Gastrocnemius medialis (tissue), 4 donors: Measurements from ENCODE around the gene AHNAK2. TPM values are rescaled to one million over a fixed set of nuclear protein-coding genes. Genes with fewer than 3 reads are reported as not detected.

Experiments used
- ATAC-seq, 2 donors: fragments of 150-250 bp; one replicate each; pipeline ENCODE4 v1.9.1; 2016
- DNase-seq, 2 donors: peaks; one replicate each; pipeline ENCODE4 v3.0.0-alpha.2; 2019
- H3K27ac ChIP-seq, 4 donors: fragments of 200-600 bp; sonication (generic); 1 replicate in 1 of 4; 2 replicates in 3 of 4; pipeline ENCODE4 v1.5.1; 2016 to 2018; ENCODE audit warnings: mild to moderate bottlenecking in 2 of 4, moderate library complexity in 1 of 4
- H3K27me3 ChIP-seq, 3 donors: fragments of 200-600 bp; sonication (generic) in 2 of 3; 1 replicate in 1 of 3; 2 replicates in 2 of 3; pipeline versions ENCODE4 v1.5.1 to v1.6.0; 2016 to 2019; ENCODE audit warnings: mild to moderate bottlenecking in 1 of 3, moderate library complexity in 1 of 3
- H3K36me3 ChIP-seq, 2 donors: fragments of 200-600 bp; sonication (generic) in 1 of 2; one replicate each; pipeline ENCODE4 v1.5.1; 2017 to 2018
- H3K4me1 ChIP-seq, 2 donors: fragments of 200-600 bp; sonication (generic) in 1 of 2; one replicate each; pipeline ENCODE4 v1.5.1; 2016 to 2017; ENCODE audit warnings: mild to moderate bottlenecking in 2 of 2
- H3K4me3 ChIP-seq, 4 donors: fragments of 200-600 bp; sonication (generic) in 3 of 4; 1 replicate in 1 of 4; 2 replicates in 3 of 4; pipeline ENCODE4 v1.5.1; 2016 to 2019; ENCODE audit warnings: mild to moderate bottlenecking in 2 of 4
- H3K9me3 ChIP-seq, 3 donors: fragments of 200-600 bp; sonication (generic) in 2 of 3; 1 replicate in 1 of 3; 2 replicates in 2 of 3; pipeline ENCODE4 v1.5.1; 2016 to 2019
- CTCF ChIP-seq, 5 experiments: fragments of 450-650 bp in 3 of 5; fragments of 200-600 bp in 2 of 5; sonication (generic) in 2 of 5; IDR thresholded peaks in 4 of 5; conservative IDR thresholded peaks in 1 of 5; 1 replicate in 4 of 5; 2 replicates in 1 of 5; pipeline ENCODE4 v1.5.1; 2016 to 2019; ENCODE audit warnings: antibody characterized with exemption in 5 of 5, mild to moderate bottlenecking in 3 of 5, moderate library complexity in 3 of 5
- POLR2A ChIP-seq, 2 donors: fragments of 450-650 bp; IDR thresholded peaks; one replicate each; pipeline ENCODE4 v1.6.1; 2017; ENCODE audit warnings: antibody characterized with exemption in 2 of 2, mild to moderate bottlenecking in 2 of 2, moderate library complexity in 2 of 2
- in situ Hi-C, 4 donors: fragments of 200-750 bp; cut with MboI; loops; one replicate each; pipeline versions ENCODE4 v1.15.0 to v1.8.0; 2017; ENCODE audit warnings: low sequenced_read_pairs in 4 of 4
- intact Hi-C: fragments of 100-400 bp; cut with DNase I; formaldehyde crosslinking; loops from one replicate; pipeline ENCODE4 v1.15.1; 2023; ENCODE audit warnings: low total_unique reads
- total RNA-seq, 4 donors: library from RNA; depleted of rRNA; stranded (reverse); fragments of >200 nt; gene quantifications; one replicate each; pipeline versions ENCODE4 v1.1.0 to v1.2.3, GENCODE V29; 2016

AHNAK2 gene
- total RNA-seq, 4 donors from 2014 or later: 2.0 to 8.6 (median 3.4) TPM

DNA sequence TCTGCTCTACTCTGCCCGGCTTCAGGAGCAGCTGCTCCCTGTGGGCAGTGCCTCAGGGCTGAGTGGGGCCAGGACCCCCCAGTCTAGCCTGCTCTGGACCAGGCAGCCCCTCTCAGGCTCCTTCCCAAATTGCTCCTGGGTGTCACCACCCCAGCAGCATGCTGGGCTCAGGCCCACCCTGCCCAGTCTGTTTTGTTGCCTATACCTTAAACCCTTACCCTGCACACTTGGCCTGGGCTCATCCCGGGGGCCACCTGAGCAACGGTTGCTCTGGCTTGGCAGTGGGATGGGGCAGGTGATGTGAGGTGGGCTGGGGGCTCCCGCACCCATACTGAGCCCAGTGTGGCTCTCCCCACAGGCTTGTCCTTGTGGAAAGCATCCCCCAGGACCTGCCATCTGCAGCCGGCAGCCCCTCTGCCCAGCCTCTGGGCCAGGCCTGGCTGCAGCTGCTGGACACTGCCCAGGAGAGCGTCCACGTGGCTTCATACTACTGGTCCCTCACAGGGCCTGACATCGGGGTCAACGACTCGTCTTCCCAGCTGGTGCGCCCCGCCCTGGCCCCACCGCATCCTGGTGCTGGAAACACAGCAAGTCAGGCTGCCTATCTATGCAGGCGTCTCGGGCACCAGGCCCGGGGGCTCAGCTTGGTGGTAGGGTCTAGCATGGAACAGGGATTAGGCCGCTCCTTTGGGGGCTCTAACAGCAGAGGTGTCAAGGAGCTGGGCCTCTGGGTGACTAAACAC, 49.6 kb downstream of the AHNAK2 start:
- in situ Hi-C loops: no loop called here
- TF ChIP-seq CTCF (IDR thresholded peaks at IDR 0.05 in 4 of 5, conservative IDR thresholded peaks at IDR 0.05 in 1 of 5): no peak
- DNase-seq: no peak
- no peaks in the 10 kb centered on the region for H3K9me3 ChIP-seq
- peaks cover 0 to 14% (median 4%) of the 10 kb centered on the region in 3 donors for H3K27me3 ChIP-seq
- no peak overlapping the region for H3K27ac ChIP-seq
- intact Hi-C loops: no loop called here
- peaks cover 0 to 7% of the 10 kb centered on the region in 2 donors for H3K4me1 ChIP-seq
- no peak overlapping the region for H3K4me3 ChIP-seq
- no peak for ATAC-seq
- no peaks in the 10 kb centered on the region for H3K36me3 ChIP-seq

GRCh38 chr14:104927901-104928300, 50.3 kb downstream of the AHNAK2 start:
- TF ChIP-seq POLR2A (IDR thresholded peaks at IDR 0.05) (no peak), CTCF (IDR thresholded peaks at IDR 0.05 in 4 of 5, conservative IDR thresholded peaks at IDR 0.05 in 1 of 5) (no peak)
- intact Hi-C loops (no loop called here), in situ Hi-C loops (no loop called here)
- ATAC-seq: no peak
- Histone ChIP-seq H3K9me3 (no peaks in the 10 kb centered on the region), H3K36me3 (no peaks in the 10 kb centered on the region), H3K4me1 (peaks cover 0 to 5% of the 10 kb centered on the region in 2 donors), H3K4me3 (no peak overlapping the region), H3K27me3 (peaks cover 0 to 14% (median 1%) of the 10 kb centered on the region in 3 donors), H3K27ac (no peak overlapping the region)
- DNase-seq: no peak

GRCh38 chr14:104927432-104927816, 50.8 kb downstream of the AHNAK2 start:
- H3K27ac ChIP-seq: no peak overlapping the region
- no peak overlapping the region for H3K4me3 ChIP-seq
- in situ Hi-C loops (no loop called here), intact Hi-C loops (no loop called here)
- ATAC-seq: no peak
- peaks cover 0 to 9% (median 0%) of the 10 kb centered on the region in 3 donors for H3K27me3 ChIP-seq
- no peaks in the 10 kb centered on the region for H3K36me3 ChIP-seq
- no peak for DNase-seq
- no peaks in the 10 kb centered on the region for H3K9me3 ChIP-seq
- TF ChIP-seq CTCF (IDR thresholded peaks at IDR 0.05 in 4 of 5, conservative IDR thresholded peaks at IDR 0.05 in 1 of 5) (no peak), POLR2A (IDR thresholded peaks at IDR 0.05) (no peak)
- H3K4me1 ChIP-seq: peaks cover 0 to under 1% of the 10 kb centered on the region in 2 donors

- in situ Hi-C loops: no loop called here
- DNase-seq (no peak), ATAC-seq (no peak)
- H3K4me1 ChIP-seq: no peaks in the 10 kb centered on the region
- TF ChIP-seq POLR2A (IDR thresholded peaks at IDR 0.05): no peak
- no peak for TF ChIP-seq CTCF (IDR thresholded peaks at IDR 0.05 in 4 of 5, conservative IDR thresholded peaks at IDR 0.05 in 1 of 5)
- intact Hi-C loops: no loop called here
- peaks cover 0 to 3% (median 0%) of the 10 kb centered on the region in 3 donors for H3K27me3 ChIP-seq
- H3K4me3 ChIP-seq: no peak overlapping the region
- no peak overlapping the region for H3K27ac ChIP-seq
- no peaks in the 10 kb centered on the region for H3K36me3 ChIP-seq
- no peaks in the 10 kb centered on the region for H3K9me3 ChIP-seq
Observed at GRCh38 chr14:104926619-104927431, 51.3 kb downstream of the AHNAK2 start.
